K562 (cell line): ENCODE measurements around the gene FTSJ1. TPM values are rescaled to one million over a fixed set of nuclear protein-coding genes. Genes with fewer than 3 reads are reported as not detected.
A peak's percentile ranks its signal among the peaks of the same experiment; 100 is the strongest.

Experiments used
- ATAC-seq: fragments of 200-7000 bp; cut with Tn5 transposase; 3 replicates; pipeline ENCODE4 v1.9.1; 2020; ENCODE audit warnings: moderate library complexity
- BruUV-seq: library from RNA; stranded (reverse); fragments of 400-500 nt; replicated peaks from 2 replicates; lab custom pipeline; 2021; lab: Mats Ljungman, UMichigan
- CTCF ChIA-PET: fragments of 300-600 bp; formaldehyde crosslinking; extraction: SDS; loops from one replicate; lab custom pipeline; 2021; ENCODE audit warnings: low intra/inter-chr PET ratio; lab: Yijun Ruan, JAX
- POLR2A ChIA-PET: fragments of 300-600, 350-650 bp; sonication (Branson Sonifier 250); formaldehyde crosslinking; extraction: SDS; loops from one replicate; lab custom pipeline; 2021; ENCODE audit warnings: antibody characterized with exemption, inconsistent platforms; lab: Yijun Ruan, JAX
- DNase-seq, 4 experiments: peaks; one replicate each; pipeline versions ENCODE4 v3.0.0 to v3.0.0-alpha.2; 2011 to 2018; ENCODE audit warnings: low spot score in 3 of 4, mixed read lengths in 3 of 4; ENCODE audit errors: extremely low read depth in 1 of 4
- FAIRE-seq: peaks from 2 replicates; lab custom pipeline; 2011; peaks lifted over from hg19 to GRCh38; lab: Jason Lieb, UNC
- H2AFZ ChIP-seq: 2 replicates; pipeline ENCODE4 v1.6.0; 2011; ENCODE audit warnings: low read depth, low read length, control low read depth, inconsistent platforms
- H3K27ac ChIP-seq: fragments of 200-600 bp; 3 replicates; pipeline ENCODE4 v1.8.0; 2011; ENCODE audit warnings: low read depth, mild to moderate bottlenecking, control low read depth, inconsistent platforms, low read length, moderate library complexity, mixed read lengths; ENCODE audit errors: extremely low read depth
- H3K27me3 ChIP-seq, 2 experiments: fragments of 300-600 bp in 1 of 2; 2 replicates in 1 of 2; 3 replicates in 1 of 2; pipeline versions ENCODE4 v1.6.0 to v1.8.0; 2011; ENCODE audit warnings: inconsistent platforms in 2 of 2, low read length in 2 of 2, mild to moderate bottlenecking in 1 of 2, mixed read lengths in 1 of 2, moderate library complexity in 1 of 2; ENCODE audit not compliant: control insufficient read depth in 2 of 2, insufficient read depth in 2 of 2
- H3K36me3 ChIP-seq: fragments of 300-600 bp; 3 replicates; pipeline ENCODE4 v1.8.0; 2011; ENCODE audit warnings: mild to moderate bottlenecking, low read length, inconsistent platforms; ENCODE audit not compliant: control insufficient read depth, insufficient read depth
- H3K4me1 ChIP-seq, 2 experiments: fragments of 200-600 bp in 1 of 2; replicated peaks in 1 of 2; 2 replicates in 1 of 2; 3 replicates in 1 of 2; pipeline versions ENCODE4 v1.5.1 to v1.8.0; 2011; ENCODE audit warnings: inconsistent platforms in 2 of 2, low read length in 2 of 2, mild to moderate bottlenecking in 1 of 2, mixed read lengths in 1 of 2, moderate library complexity in 1 of 2; ENCODE audit not compliant: control insufficient read depth in 2 of 2, insufficient read depth in 2 of 2
- H3K4me2 ChIP-seq: 2 replicates; pipeline ENCODE4 v1.6.1; 2011; ENCODE audit warnings: low read length, control low read depth, inconsistent platforms, mixed read lengths; ENCODE audit not compliant: insufficient read depth
- H3K4me3 ChIP-seq: fragments of 200-600 bp; sonication (generic), shearing (Covaris generic); 2 replicates; pipeline ENCODE4 v1.5.1; 2016; ENCODE audit warnings: control low read depth, inconsistent platforms
- H3K79me2 ChIP-seq: fragments of 200-600 bp; 3 replicates; pipeline ENCODE4 v1.8.0; 2011; ENCODE audit warnings: low read length, inconsistent platforms; ENCODE audit not compliant: control insufficient read depth, insufficient read depth
- H3K9ac ChIP-seq, 2 experiments: 2 replicates each; pipeline versions ENCODE4 v1.6.0 to v1.6.1; 2011; ENCODE audit warnings: low read depth in 2 of 2, low read length in 2 of 2, control low read depth in 1 of 2, inconsistent platforms in 1 of 2, mild to moderate bottlenecking in 1 of 2, mixed read lengths in 1 of 2; ENCODE audit not compliant: insufficient read depth in 1 of 2
- H3K9me1 ChIP-seq: one replicate; pipeline ENCODE4 v1.6.0; 2011; ENCODE audit warnings: inconsistent platforms, mild to moderate bottlenecking, low read length, moderate library complexity; ENCODE audit not compliant: control insufficient read depth, insufficient read depth
- H3K9me3 ChIP-seq: replicated peaks from 2 replicates; pipeline ENCODE4 v1.5.1; 2011; ENCODE audit warnings: low read depth, low read length, inconsistent platforms; ENCODE audit not compliant: control insufficient read depth, insufficient read depth
- H4K20me1 ChIP-seq: replicated peaks from 2 replicates; pipeline ENCODE4 v1.6.1; 2011; ENCODE audit warnings: low read length, inconsistent platforms, mixed read lengths; ENCODE audit not compliant: control insufficient read depth, insufficient read depth
- CREB1 ChIP-seq, 2 experiments: sonication (generic) in 1 of 2; formaldehyde crosslinking in 1 of 2; IDR thresholded peaks; 2 replicates each; pipeline versions ENCODE4 v1.6.1 to v1.8.0; 2012 to 2022; ENCODE audit warnings: inconsistent platforms in 1 of 2, mild to moderate bottlenecking in 1 of 2, missing genetic modification reagents in 1 of 2, moderate library complexity in 1 of 2
- DPF2 ChIP-seq: fragments of 450-650 bp; IDR thresholded peaks from 2 replicates; pipeline ENCODE4 v1.6.1; 2016
- EGR1 ChIP-seq: fragments of 450-650 bp; conservative IDR thresholded peaks from 2 replicates; pipeline ENCODE4 v1.6.1; 2017; ENCODE audit warnings: mild to moderate bottlenecking
- ETV5 ChIP-seq: sonication (generic); formaldehyde crosslinking; IDR thresholded peaks from 2 replicates; pipeline ENCODE4 v1.4.0; 2020; ENCODE audit warnings: low read depth, mild to moderate bottlenecking, missing genetic modification reagents
- GABPB1 ChIP-seq: sonication (generic); formaldehyde crosslinking; IDR thresholded peaks from 2 replicates; pipeline ENCODE4 v1.8.0; 2022; ENCODE audit warnings: mild to moderate bottlenecking, missing genetic modification reagents
- ILF3 ChIP-seq: fragments of 450-650 bp; IDR thresholded peaks from 2 replicates; pipeline ENCODE4 v1.6.1; 2018; ENCODE audit warnings: antibody characterized with exemption, mild to moderate bottlenecking, moderate library complexity, borderline replicate concordance
- KLF13 ChIP-seq: fragments of 450-650 bp; IDR thresholded peaks from 2 replicates; pipeline ENCODE4 v1.6.1; 2016; ENCODE audit warnings: missing genetic modification characterization, low read depth, mild to moderate bottlenecking, missing compliant biosample characterization, moderate library complexity, borderline replicate concordance
- PTBP1 ChIP-seq: fragments of 200-400 bp; formaldehyde crosslinking; IDR thresholded peaks from 2 replicates; pipeline ENCODE4 v1.6.1; 2017; ENCODE audit warnings: low read depth, low read length
- SNRNP70 ChIP-seq: fragments of 200-400 bp; formaldehyde crosslinking; optimal IDR thresholded peaks from 2 replicates; pipeline ENCODE3; 2017; ENCODE audit warnings: low read depth, low read length
- WHSC1 ChIP-seq: IDR thresholded peaks from one replicate; pipeline ENCODE4 v1.6.1; 2012; ENCODE audit warnings: low read length, control low read depth, inconsistent platforms
- WGBS: fragments of 100-300 bp; shearing (Covaris generic); methylation state at CpG from one replicate; pipeline ENCODE4 v1.1.6; 2016; ENCODE audit warnings: low coverage, mixed read lengths; ENCODE audit not compliant: insufficient coverage; ENCODE audit errors: missing lambda C conversion rate; 5-methylcytosine and 5-hydroxymethylcytosine counted together
- in situ Hi-C: fragments of 300-500 bp; cut with MboI; formaldehyde crosslinking; loops from 4 replicates; pipeline ENCODE4 v1.15.0; 2018; ENCODE audit warnings: inconsistent platforms, mixed read lengths
- intact Hi-C: fragments of 100-400 bp; cut with micrococcal nuclease; formaldehyde crosslinking; loops from 2 replicates; pipeline ENCODE4 v1.14.2; 2022
- polyA plus RNA-seq, 8 experiments: library from polyadenylated mRNA; depleted of rRNA in 4 of 8; stranded (reverse) in 5 of 8; unstranded in 3 of 8; fragments of >200 nt; fragmentation: Nextera tagmentation in 2 of 8; fragmentation: Illumina TruSeq in 1 of 8; extraction: Ambion mirVana in 2 of 8; extraction: Trizol in 1 of 8; gene quantifications; 2 replicates each; pipeline versions ENCODE4 v1.2.1 to v1.2.3, GENCODE V29; 2011 to 2014; ENCODE audit warnings: inconsistent platforms in 1 of 8, missing spikeins in 1 of 8
- total RNA-seq, 7 experiments: library from RNA; depleted of rRNA in 6 of 7; stranded (reverse); fragments of >200 nt in 6 of 7; fragmentation: Illumina TruSeq in 2 of 7; extraction: Trizol in 2 of 7; gene quantifications; 2 replicates each; pipeline versions ENCODE4 v1.2.1 to v1.2.3, GENCODE V29; 2011 to 2021; ENCODE audit warnings: low replicate concordance in 1 of 7
- TF ChIP-seq, protein P1 (sequence below): fragments of 250-450 bp; sonication (Bioruptor Pico); IDR thresholded peaks from 2 replicates; pipeline ENCODE4 v1.4.0; 2020

The FTSJ1 gene
- total and polyA plus RNA-seq, 9 of the 15 experiments (the other 6 are each of a cell fraction or from before 2014, with no cell fraction given) = 12.2 to 95.6 (median 71.6) TPM

DNA sequence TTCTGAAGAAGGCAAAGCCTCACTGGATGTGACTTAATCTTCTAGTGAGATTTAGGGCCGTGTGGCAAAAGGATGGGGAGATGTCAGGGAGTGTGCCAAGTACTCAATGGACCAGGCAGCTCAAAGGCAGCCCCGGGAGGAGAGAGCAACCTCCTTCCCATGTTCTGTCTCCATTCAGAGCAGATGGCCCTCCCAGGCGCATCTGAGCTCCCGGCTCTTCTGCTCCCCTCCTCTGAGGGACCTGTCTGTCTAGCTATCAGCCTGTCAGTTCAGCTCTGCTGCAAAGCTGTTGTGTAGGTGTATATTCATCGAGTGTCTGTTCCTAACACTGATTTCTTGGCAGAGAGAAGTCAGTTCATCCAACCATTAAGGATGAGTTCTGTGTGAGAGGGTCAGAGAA lies 21.9 kb downstream of the FTSJ1 start:
- Histone ChIP-seq H3K9me3 (no peaks in the 10 kb centered on the region), H4K20me1 (no peaks in the 10 kb centered on the region), H3K4me1 (peaks cover 8 to 10% of the 10 kb centered on the region in 2 experiments; a peak in 4 of 5 replicates), H2AFZ (no peak overlapping the region), H3K4me2 (no peak overlapping the region), H3K36me3 (no peaks in the 10 kb centered on the region), H3K4me3 (no peak overlapping the region), H3K27me3 (no peaks in the 10 kb centered on the region), H3K79me2 (no peaks in the 10 kb centered on the region), H3K27ac (no peak overlapping the region), H3K9ac (no peak overlapping the region), H3K9me1 (no peaks in the 10 kb centered on the region)
- POLR2A ChIA-PET = no interaction called here
- CTCF ChIA-PET = no interaction called here
- in situ Hi-C loops = loop anchor here (25.0 kb wide), 1 partner anchor 636 kb away; no protein-coding TSS in a partner anchor
- FAIRE-seq = no peak
- no peak for DNase-seq
- ATAC-seq = no peak
- no TSS peak for BruUV-seq
- intact Hi-C loops = loop anchor here (10.0 kb wide), 1 partner anchor 663 kb away; the partner anchor contains the start of gene ZNF81
- WGBS = 20% methylated on average over 3 of the region's 5 CpGs
- TF ChIP-seq SNRNP70 = no peak
- TF ChIP-seq ILF3 = no peak
- TF ChIP-seq ETV5 (CRISPR knock-in tag) = no peak
- TF ChIP-seq KLF13 (tag) = no peak

DNA sequence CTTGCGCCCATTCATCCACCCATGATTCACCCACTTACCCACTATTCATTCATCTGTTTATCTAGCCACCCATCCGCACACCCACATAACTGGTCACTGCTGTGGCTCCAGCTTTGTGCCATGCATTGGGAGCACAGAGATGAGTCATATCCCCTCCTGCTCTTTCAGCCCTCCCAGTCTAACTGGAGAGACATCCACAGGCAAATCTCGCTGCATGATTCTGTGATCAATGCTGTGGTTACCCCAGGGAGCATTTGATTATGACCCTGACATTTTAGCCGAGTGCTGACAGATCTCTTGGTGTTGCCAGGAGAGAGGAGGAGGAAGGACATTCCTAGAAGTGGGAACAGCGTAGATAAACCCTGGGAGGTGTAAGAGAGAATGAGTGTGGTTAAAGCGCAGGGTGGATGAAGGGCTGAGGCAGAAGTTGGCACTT lies 22.4 kb downstream of the FTSJ1 start:
- ATAC-seq (no peak), DNase-seq (peak in 1 of 4 experiments; percentile 38), FAIRE-seq (no peak)
- Histone ChIP-seq H3K79me2 (no peaks in the 10 kb centered on the region), H3K9me1 (no peaks in the 10 kb centered on the region), H3K4me1 (peaks cover 6 to 8% of the 10 kb centered on the region in 2 experiments; a peak in 4 of 5 replicates), H3K4me3 (no peak overlapping the region), H3K36me3 (no peaks in the 10 kb centered on the region), H3K9ac (peak overlapping the region in 1 of 2 experiments; percentile 26; a peak in 1 of 4 replicates), H3K27ac (no peak overlapping the region), H3K4me2 (no peak overlapping the region), H3K27me3 (no peaks in the 10 kb centered on the region), H3K9me3 (no peaks in the 10 kb centered on the region), H4K20me1 (no peaks in the 10 kb centered on the region), H2AFZ (no peak overlapping the region)
- BruUV-seq = no TSS peak
- ChIA-PET POLR2A (interaction anchor here (1.0 kb wide), 1 partner anchor 11 kb away, joined by 4 read pairs; no protein-coding TSS in a partner anchor), CTCF (no interaction called here)
- intact Hi-C loops = loop anchor here (10.0 kb wide), 1 partner anchor 664 kb away; the partner anchor contains the start of gene ZNF81
- in situ Hi-C loops = loop anchor here (25.0 kb wide), 1 partner anchor 636 kb away; no protein-coding TSS in a partner anchor
- 9% methylated on average over 6 of the region's 6 CpGs for WGBS
- TF ChIP-seq DPF2 = peak; percentile 34; the same call in 1 of the 2 replicates
- TF ChIP-seq, protein P1, sequence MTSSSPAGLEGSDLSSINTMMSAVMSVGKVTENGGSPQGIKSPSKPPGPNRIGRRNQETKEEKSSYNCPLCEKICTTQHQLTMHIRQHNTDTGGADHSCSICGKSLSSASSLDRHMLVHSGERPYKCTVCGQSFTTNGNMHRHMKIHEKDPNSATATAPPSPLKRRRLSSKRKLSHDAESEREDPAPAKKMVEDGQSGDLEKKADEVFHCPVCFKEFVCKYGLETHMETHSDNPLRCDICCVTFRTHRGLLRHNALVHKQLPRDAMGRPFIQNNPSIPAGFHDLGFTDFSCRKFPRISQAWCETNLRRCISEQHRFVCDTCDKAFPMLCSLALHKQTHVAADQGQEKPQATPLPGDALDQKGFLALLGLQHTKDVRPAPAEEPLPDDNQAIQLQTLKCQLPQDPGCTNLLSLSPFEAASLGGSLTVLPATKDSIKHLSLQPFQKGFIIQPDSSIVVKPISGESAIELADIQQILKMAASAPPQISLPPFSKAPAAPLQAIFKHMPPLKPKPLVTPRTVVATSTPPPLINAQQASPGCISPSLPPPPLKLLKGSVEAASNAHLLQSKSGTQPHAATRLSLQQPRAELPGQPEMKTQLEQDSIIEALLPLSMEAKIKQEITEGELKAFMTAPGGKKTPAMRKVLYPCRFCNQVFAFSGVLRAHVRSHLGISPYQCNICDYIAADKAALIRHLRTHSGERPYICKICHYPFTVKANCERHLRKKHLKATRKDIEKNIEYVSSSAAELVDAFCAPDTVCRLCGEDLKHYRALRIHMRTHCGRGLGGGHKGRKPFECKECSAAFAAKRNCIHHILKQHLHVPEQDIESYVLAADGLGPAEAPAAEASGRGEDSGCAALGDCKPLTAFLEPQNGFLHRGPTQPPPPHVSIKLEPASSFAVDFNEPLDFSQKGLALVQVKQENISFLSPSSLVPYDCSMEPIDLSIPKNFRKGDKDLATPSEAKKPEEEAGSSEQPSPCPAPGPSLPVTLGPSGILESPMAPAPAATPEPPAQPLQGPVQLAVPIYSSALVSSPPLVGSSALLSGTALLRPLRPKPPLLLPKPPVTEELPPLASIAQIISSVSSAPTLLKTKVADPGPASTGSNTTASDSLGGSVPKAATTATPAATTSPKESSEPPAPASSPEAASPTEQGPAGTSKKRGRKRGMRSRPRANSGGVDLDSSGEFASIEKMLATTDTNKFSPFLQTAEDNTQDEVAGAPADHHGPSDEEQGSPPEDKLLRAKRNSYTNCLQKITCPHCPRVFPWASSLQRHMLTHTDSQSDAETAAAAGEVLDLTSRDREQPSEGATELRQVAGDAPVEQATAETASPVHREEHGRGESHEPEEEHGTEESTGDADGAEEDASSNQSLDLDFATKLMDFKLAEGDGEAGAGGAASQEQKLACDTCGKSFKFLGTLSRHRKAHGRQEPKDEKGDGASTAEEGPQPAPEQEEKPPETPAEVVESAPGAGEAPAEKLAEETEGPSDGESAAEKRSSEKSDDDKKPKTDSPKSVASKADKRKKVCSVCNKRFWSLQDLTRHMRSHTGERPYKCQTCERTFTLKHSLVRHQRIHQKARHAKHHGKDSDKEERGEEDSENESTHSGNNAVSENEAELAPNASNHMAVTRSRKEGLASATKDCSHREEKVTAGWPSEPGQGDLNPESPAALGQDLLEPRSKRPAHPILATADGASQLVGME = no peak
- TF ChIP-seq WHSC1 = no peak
- TF ChIP-seq CREB1 (IDR thresholded peaks at IDR 0.05) = no peak
- no peak for TF ChIP-seq CREB1 (CRISPR knock-in tag; IDR thresholded peaks at IDR 0.05)
- no peak for TF ChIP-seq PTBP1
- TF ChIP-seq EGR1 = peak; percentile 62
- no peak for TF ChIP-seq GABPB1 (CRISPR knock-in tag)
